Fibroblast of mammary gland (primary cell): ENCODE measurements around the gene SPTB.
A peak's percentile ranks its signal among the peaks of the same experiment; 100 is the strongest.

ENCODE experiments used
- DNase-seq: peaks from one replicate; pipeline ENCODE4 v3.0.0-alpha.2; 2010; ENCODE audit warnings: low read depth
- H3K4me3 ChIP-seq: 2 replicates; pipeline ENCODE4 v1.5.1; 2011; ENCODE audit warnings: low read depth, mild to moderate bottlenecking, low read length, moderate library complexity; ENCODE audit not compliant: control insufficient read depth
- CTCF ChIP-seq: conservative IDR thresholded peaks from 2 replicates; pipeline ENCODE4 v1.5.1; 2011; ENCODE audit warnings: low read depth, low read length, inconsistent platforms; ENCODE audit not compliant: control insufficient read depth, insufficient read depth

SPTB gene

GRCh38 chr14:64725879-64726584 lies 153.7 kb downstream of the SPTB start:
- H3K4me3 ChIP-seq, result no peak overlapping the region
- no peak for DNase-seq
- TF ChIP-seq CTCF, result no peak

GRCh38 chr14:64725261-64725815 lies 154.4 kb downstream of the SPTB start:
- no peak overlapping the region for H3K4me3 ChIP-seq
- no peak for TF ChIP-seq CTCF
- DNase-seq, result no peak

GRCh38 chr14:64724578-64724930 lies 155.2 kb downstream of the SPTB start:
- TF ChIP-seq CTCF, result no peak
- no peak for DNase-seq
- no peak overlapping the region for H3K4me3 ChIP-seq

- DNase-seq, result peak; percentile 11
- TF ChIP-seq CTCF, result no peak
- H3K4me3 ChIP-seq, result no peak overlapping the region
Measured at GRCh38 chr14:64723691-64724577, 155.8 kb downstream of the SPTB start.

- no peak for TF ChIP-seq CTCF
- H3K4me3 ChIP-seq, result no peak overlapping the region
- DNase-seq, result no peak
Measured at GRCh38 chr14:64722842-64723447, 156.8 kb downstream of the SPTB start.

GRCh38 chr14:64721899-64722298 lies 157.8 kb downstream of the SPTB start:
- no peak for DNase-seq

More at GRCh38 chr14:64721899-64722298, 157.8 kb downstream of the SPTB start:
- no peak for TF ChIP-seq CTCF
- H3K4me3 ChIP-seq, result no peak overlapping the region
